BE2C (cell line): ENCODE measurements around the gene THSD7A.

Source experiments
- DNase-seq: peaks from one replicate; pipeline ENCODE4 v3.0.0-alpha.2; 2020
- H3K27me3 ChIP-seq: fragments of 250-450 bp; sonication (Bioruptor Pico); 2 replicates; pipeline ENCODE4 v1.5.1; 2020; ENCODE audit warnings: mild to moderate bottlenecking
- H3K36me3 ChIP-seq: fragments of 250-450 bp; sonication (Bioruptor Pico); 2 replicates; pipeline ENCODE4 v1.5.1; 2020; ENCODE audit warnings: mild to moderate bottlenecking
- H3K4me1 ChIP-seq: fragments of 250-450 bp; sonication (Bioruptor Pico); 2 replicates; pipeline ENCODE4 v1.5.1; 2020
- H3K4me3 ChIP-seq: 2 replicates; pipeline ENCODE4 v1.5.1; 2011; ENCODE audit warnings: low read depth, low read length
- H3K9me3 ChIP-seq: fragments of 250-450 bp; sonication (Bioruptor Pico); 2 replicates; pipeline ENCODE4 v1.5.1; 2020
- TF ChIP-seq, protein P1 (sequence below): IDR thresholded peaks from 2 replicates; pipeline ENCODE4 v1.5.1; 2012; ENCODE audit warnings: mild to moderate bottlenecking, low read depth, low read length

THSD7A gene

DNA sequence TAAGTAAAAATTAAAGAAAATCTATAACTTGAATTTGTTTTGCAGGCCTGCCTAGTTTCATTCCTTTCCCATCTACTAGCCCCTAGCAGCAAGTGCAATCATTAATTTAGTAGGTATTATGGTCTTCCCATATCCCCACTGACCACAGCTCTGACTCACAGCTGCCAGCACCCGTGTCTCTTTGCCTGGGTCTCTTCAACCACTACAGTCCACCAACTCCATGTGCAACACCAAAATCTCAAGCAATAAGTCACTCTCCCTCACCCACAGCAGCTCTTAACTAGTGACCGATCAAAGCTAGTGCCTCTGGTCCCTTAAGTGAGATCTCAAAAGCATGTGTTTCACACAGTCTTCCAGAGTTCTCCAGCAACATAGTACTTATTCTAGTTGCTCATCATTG lies 26.0 kb upstream of the THSD7A start:
- no peaks in the 10 kb centered on the region for H3K9me3 ChIP-seq
- no peaks in the 10 kb centered on the region for H3K36me3 ChIP-seq
- no peak overlapping the region for H3K4me3 ChIP-seq
- H3K27me3 ChIP-seq, result no peaks in the 10 kb centered on the region
- no peaks in the 10 kb centered on the region for H3K4me1 ChIP-seq
- no peak for DNase-seq
- TF ChIP-seq, protein P1, sequence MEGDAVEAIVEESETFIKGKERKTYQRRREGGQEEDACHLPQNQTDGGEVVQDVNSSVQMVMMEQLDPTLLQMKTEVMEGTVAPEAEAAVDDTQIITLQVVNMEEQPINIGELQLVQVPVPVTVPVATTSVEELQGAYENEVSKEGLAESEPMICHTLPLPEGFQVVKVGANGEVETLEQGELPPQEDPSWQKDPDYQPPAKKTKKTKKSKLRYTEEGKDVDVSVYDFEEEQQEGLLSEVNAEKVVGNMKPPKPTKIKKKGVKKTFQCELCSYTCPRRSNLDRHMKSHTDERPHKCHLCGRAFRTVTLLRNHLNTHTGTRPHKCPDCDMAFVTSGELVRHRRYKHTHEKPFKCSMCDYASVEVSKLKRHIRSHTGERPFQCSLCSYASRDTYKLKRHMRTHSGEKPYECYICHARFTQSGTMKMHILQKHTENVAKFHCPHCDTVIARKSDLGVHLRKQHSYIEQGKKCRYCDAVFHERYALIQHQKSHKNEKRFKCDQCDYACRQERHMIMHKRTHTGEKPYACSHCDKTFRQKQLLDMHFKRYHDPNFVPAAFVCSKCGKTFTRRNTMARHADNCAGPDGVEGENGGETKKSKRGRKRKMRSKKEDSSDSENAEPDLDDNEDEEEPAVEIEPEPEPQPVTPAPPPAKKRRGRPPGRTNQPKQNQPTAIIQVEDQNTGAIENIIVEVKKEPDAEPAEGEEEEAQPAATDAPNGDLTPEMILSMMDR, result no peak

DNA sequence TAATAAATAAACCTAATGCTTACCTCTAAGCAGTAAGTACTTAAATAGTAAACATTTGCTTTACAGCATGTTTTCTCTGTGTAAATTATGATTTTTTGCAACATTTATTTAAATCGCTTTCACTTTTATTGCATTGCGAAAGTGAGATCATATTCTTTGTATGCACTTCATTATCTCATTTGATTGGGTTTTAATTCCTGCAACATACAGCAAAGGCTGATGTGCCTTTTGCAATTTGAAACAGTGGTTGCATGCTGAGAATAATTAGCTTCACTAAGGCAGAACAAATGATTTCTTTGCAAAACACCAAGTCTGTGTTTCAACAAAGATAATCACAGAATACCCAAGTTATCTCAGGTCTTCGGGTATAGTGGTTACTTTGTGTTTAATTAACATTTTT lies 16.3 kb upstream of the THSD7A start:
- no peaks in the 10 kb centered on the region for H3K36me3 ChIP-seq
- H3K4me1 ChIP-seq, result peaks cover 13% of the 10 kb centered on the region
- TF ChIP-seq, protein P1, result no peak
- H3K27me3 ChIP-seq, result no peaks in the 10 kb centered on the region
- H3K4me3 ChIP-seq, result no peak overlapping the region
- H3K9me3 ChIP-seq, result no peaks in the 10 kb centered on the region
- no peak for DNase-seq

DNA sequence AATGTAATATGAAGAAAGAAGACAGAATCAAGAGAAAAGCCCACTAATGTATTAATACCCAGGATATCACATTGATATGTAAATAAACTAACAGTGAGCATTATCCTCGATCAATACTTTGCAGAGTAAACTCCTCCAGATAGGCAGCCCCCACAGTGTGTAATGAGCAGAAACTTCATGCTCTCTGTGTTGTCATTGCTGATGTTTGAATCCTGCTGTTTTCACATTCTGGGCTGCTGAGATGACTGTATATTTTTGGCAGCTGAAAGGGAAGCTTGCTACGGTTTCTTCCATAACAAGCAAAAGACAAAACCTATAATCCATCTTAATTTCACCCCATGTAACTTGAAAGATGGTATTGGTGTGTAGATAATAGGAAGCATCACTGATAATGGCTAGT lies 15.3 kb upstream of the THSD7A start:
- Histone ChIP-seq H3K27me3 (no peaks in the 10 kb centered on the region), H3K4me1 (peaks cover 13% of the 10 kb centered on the region), H3K4me3 (peak overlapping the region; percentile 24), H3K9me3 (no peaks in the 10 kb centered on the region), H3K36me3 (no peaks in the 10 kb centered on the region)
- DNase-seq, result no peak
- TF ChIP-seq, protein P1, result no peak

DNA sequence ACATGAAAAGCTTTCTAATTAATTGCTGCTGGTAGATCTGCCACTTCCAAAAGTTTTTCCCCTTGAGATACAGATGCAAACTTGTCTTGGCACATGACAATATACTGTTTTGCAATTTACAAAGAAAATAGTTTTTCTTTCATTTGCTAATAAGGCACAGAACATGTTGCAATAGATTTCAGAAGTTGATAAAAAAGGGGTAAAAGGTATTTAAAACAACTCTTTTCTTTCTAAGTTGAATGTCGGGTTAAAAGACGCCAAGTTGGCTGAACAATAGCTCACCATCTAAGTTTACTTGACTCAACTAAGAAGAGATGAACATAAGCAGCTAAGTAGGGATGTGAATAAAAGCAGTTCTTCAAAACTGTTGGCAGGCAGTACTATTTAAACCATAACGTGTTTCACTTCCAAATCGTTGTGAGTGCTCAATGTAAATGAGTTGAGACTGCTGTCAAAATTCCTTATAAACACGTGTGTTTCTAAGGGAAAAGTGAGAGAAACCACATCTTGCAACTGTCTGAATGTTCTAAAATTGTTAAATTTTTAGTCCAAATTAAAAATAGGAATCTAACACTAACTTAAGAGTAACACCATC lies 14.5 kb upstream of the THSD7A start:
- DNase-seq, result no peak
- no peak overlapping the region for H3K4me3 ChIP-seq
- no peaks in the 10 kb centered on the region for H3K27me3 ChIP-seq
- no peaks in the 10 kb centered on the region for H3K9me3 ChIP-seq
- H3K36me3 ChIP-seq, result no peaks in the 10 kb centered on the region
- H3K4me1 ChIP-seq, result peaks cover 17% of the 10 kb centered on the region
- TF ChIP-seq, protein P1, result no peak

DNA sequence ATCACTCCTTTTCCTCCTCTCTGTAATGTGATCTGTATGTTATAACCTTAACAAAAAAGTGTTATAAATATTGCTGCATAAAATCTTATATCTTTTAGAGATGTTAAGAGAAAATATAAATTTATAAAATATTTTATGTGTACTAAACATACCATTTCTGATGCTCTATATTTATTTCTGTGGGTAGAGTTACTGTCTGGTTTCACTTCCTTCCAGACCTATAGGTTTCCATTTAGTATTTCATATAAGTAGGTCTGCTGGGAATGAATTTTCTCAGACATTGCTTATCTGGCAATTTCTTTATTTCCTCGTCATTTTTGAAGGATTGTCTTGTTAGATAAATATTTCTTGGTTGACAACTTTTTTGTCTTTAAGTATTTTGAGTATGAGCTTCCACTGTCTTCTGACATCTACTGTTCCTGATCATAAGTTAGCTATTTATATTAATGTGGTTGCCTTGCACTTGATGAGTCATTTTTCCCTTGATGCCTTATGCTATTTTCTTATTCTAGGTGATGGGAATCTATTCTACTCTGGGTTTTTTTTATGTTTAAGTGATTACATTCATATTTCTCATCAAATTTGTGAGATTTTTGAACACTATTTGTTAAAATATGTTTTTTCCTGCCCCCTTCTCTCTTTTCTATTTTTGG lies 11.2 kb upstream of the THSD7A start:
- Histone ChIP-seq H3K4me1 (peaks cover 16% of the 10 kb centered on the region), H3K4me3 (no peak overlapping the region), H3K27me3 (no peaks in the 10 kb centered on the region), H3K9me3 (no peaks in the 10 kb centered on the region), H3K36me3 (no peaks in the 10 kb centered on the region)
- TF ChIP-seq, protein P1, result no peak
- DNase-seq, result no peak

DNA sequence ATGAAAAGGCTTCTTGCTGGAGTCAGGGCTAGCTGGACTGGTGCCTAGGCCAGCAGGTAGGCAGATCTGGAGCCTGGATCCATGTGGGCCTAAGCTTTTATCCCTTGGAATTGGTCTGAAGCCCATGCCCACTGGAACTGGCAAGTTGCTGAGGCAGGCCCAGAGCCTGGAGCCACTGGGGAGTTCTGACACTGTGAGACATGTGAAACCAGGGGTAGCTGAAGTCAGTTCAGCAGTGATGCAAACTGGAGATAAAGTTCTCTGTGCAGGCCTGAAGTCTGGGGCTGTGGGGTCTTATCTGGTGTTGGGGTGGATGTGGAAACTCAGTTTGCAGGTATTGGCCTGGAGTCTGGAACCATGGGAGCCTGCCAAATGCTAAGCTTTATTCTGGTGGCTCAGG lies 9.7 kb upstream of the THSD7A start:
- peak; percentile 74 for DNase-seq
- TF ChIP-seq, protein P1, result no peak
- Histone ChIP-seq H3K27me3 (no peaks in the 10 kb centered on the region), H3K36me3 (no peaks in the 10 kb centered on the region), H3K4me1 (peaks cover 14% of the 10 kb centered on the region), H3K9me3 (no peaks in the 10 kb centered on the region), H3K4me3 (no peak overlapping the region)
